ENCODE results near the gene PPP2R3A.

DNA sequence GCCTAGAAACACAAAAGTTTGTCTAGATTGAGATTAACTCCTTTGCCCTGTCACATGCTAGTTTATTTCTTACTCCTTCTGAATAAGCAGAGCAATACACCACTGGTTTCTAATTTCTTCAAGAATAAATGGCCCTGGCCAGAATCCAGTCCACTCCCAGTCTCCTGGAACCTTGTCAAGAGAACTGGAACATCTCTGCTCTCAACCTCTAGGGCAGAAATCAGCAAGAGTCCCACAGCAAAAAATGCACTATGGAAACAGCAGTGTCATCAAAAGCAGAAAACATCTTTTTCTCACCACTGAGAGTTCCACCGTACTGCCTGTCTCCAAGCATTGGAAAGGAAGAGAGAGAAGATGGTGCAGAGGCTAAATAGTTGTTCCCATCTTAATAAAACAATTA, 35.9 kb upstream of the PPP2R3A start:
- TF ChIP-seq, protein P1, sequence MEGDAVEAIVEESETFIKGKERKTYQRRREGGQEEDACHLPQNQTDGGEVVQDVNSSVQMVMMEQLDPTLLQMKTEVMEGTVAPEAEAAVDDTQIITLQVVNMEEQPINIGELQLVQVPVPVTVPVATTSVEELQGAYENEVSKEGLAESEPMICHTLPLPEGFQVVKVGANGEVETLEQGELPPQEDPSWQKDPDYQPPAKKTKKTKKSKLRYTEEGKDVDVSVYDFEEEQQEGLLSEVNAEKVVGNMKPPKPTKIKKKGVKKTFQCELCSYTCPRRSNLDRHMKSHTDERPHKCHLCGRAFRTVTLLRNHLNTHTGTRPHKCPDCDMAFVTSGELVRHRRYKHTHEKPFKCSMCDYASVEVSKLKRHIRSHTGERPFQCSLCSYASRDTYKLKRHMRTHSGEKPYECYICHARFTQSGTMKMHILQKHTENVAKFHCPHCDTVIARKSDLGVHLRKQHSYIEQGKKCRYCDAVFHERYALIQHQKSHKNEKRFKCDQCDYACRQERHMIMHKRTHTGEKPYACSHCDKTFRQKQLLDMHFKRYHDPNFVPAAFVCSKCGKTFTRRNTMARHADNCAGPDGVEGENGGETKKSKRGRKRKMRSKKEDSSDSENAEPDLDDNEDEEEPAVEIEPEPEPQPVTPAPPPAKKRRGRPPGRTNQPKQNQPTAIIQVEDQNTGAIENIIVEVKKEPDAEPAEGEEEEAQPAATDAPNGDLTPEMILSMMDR (optimal IDR thresholded peaks at IDR 0.05 in 1 of 3, IDR thresholded peaks at IDR 0.05 in 1 of 3, conservative IDR thresholded peaks at IDR 0.05 in 1 of 3; ENCODE audit: extremely low read depth in 1 of 3, insufficient read depth in 2 of 3, low read length in 3 of 3): no peak
- TF ChIP-seq EZH2 (IDR thresholded peaks at IDR 0.05; ENCODE audit: low read length): no peak
